Measurements from ENCODE around the gene MAP1LC3B2. TPM values are rescaled to one million over a fixed set of nuclear protein-coding genes. Genes with fewer than 3 reads are reported as not detected.
A peak's percentile ranks its signal among the peaks of the same experiment; 100 is the strongest.

The MAP1LC3B2 gene
- total RNA-seq, 2 experiments from 2014 or later = 1.3 to 1.7 TPM

DNA sequence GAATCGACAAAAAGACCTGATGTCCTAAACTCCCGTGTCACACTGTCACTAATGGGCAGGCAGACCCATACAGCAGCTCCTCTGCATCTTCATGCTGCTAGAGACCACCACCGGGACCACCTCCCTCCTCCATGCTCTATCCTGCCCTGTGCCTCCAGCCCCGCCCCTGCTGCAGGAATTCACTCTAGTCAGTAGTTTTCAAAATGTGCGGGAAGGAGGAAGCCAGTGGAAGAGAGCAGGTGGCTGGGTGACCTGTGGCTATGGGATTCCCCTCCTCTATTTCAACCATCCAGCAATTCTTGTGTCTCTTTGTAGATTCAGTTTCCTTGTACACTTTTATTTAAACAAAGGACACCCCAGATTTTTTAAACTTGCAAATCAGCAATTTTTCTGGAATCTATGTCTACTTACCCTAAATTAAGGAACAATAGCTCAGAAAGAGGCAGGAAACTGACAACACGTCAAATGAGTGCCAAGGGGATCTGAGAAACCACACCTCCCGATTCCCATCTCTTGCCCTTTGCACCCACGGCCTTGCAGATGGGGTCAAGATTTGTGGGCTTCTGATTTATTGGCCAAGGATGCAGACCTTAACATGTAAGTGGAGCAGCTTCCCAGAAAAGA, 20.4 kb upstream of the MAP1LC3B2 start:
- CTCF ChIA-PET = interaction anchor here (1.3 kb wide), 1 partner anchor 20 kb away, joined by 4 read pairs; the partner anchor contains the start of gene MAP1LC3B2
- POLR2A ChIA-PET = interaction anchor here (0.5 to 2.9 kb wide), 2 partner anchors 9 to 20 kb away, joined by 3 to 11 read pairs; partner anchors contain the start of gene MAP1LC3B2
- H3K27me3 Mint-ChIP-seq (ENCODE audit: low read depth) = no peaks in the 10 kb centered on the region
- H3K4me3 Mint-ChIP-seq = no peak overlapping the region
- no peak for ATAC-seq
- no peaks in the 10 kb centered on the region for H3K9me3 Mint-ChIP-seq (ENCODE audit: insufficient read depth)
- peaks cover 28% of the 10 kb centered on the region for H3K4me1 Mint-ChIP-seq (ENCODE audit: low read depth)
- no peak for DNase-seq
- H3K27ac Mint-ChIP-seq = no peak overlapping the region
- H3K36me3 Mint-ChIP-seq (ENCODE audit: low read depth) = no peaks in the 10 kb centered on the region

- no peak overlapping the region for H3K4me3 Mint-ChIP-seq
- POLR2A ChIA-PET = interaction anchor here (0.5 to 2.9 kb wide), 2 partner anchors 20 to 452 kb away, joined by 3 to 11 read pairs; partner anchors contain the start of gene MAP1LC3B2
- H3K4me1 Mint-ChIP-seq (ENCODE audit: low read depth) = peaks cover 24% of the 10 kb centered on the region
- DNase-seq (no peak), ATAC-seq (no peak)
- no peaks in the 10 kb centered on the region for H3K27me3 Mint-ChIP-seq (ENCODE audit: low read depth)
- no peak overlapping the region for H3K27ac Mint-ChIP-seq
- CTCF ChIA-PET = no interaction called here
- H3K9me3 Mint-ChIP-seq (ENCODE audit: insufficient read depth) = no peaks in the 10 kb centered on the region
- no peaks in the 10 kb centered on the region for H3K36me3 Mint-ChIP-seq (ENCODE audit: low read depth)
These were observed 19.8 kb upstream of the MAP1LC3B2 start for GRCh38 chr12:116539361-116539771.

DNA sequence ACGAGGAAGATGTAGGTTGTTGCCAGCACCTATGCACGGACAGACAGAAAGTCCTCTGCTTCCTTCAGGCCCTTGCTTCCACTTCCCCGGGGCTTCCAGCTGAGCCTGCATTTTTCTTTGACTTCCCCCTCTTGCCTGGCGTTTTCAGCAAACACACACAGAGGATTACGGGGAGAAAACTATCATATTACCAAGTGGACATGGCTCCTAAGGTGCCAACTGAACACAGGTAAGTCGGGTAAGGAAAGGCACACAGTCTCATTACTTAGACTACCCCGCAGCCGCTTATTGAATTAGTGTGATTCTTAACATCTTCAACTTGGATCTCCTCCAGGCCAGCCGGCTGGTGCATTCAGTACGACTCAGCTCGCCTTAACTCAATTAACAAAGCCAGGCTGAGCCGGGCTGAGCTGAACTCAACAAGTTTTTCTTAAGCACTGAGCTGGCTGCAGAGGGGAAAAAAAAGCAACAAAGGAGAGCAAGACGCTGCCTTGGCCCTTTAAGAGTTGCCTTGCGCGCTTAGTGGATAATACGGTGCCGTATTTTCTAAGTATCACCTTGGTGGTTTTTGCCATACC, 19.2 kb upstream of the MAP1LC3B2 start:
- Mint-ChIP-seq H3K36me3 (ENCODE audit: low read depth) (no peaks in the 10 kb centered on the region), H3K27me3 (ENCODE audit: low read depth) (no peaks in the 10 kb centered on the region)
- CTCF ChIA-PET = no interaction called here

GRCh38 chr12:116540622-116541152, 18.5 kb upstream of the MAP1LC3B2 start:
- no peak overlapping the region for H3K27ac Mint-ChIP-seq
- ATAC-seq (no peak), DNase-seq (no peak)

More for the DNA sequence above, 19.2 kb upstream of the MAP1LC3B2 start:
- Mint-ChIP-seq H3K27ac (no peak overlapping the region), H3K9me3 (ENCODE audit: insufficient read depth) (no peaks in the 10 kb centered on the region), H3K4me1 (ENCODE audit: low read depth) (peaks cover 22% of the 10 kb centered on the region), H3K4me3 (no peak overlapping the region)
- no peak for DNase-seq
- POLR2A ChIA-PET = interaction anchor here (0.5 to 2.9 kb wide), 3 partner anchors 16 to 453 kb away, joined by 3 to 11 read pairs (median 3); partner anchors contain the start of gene MAP1LC3B2
- no peak for ATAC-seq

DNA sequence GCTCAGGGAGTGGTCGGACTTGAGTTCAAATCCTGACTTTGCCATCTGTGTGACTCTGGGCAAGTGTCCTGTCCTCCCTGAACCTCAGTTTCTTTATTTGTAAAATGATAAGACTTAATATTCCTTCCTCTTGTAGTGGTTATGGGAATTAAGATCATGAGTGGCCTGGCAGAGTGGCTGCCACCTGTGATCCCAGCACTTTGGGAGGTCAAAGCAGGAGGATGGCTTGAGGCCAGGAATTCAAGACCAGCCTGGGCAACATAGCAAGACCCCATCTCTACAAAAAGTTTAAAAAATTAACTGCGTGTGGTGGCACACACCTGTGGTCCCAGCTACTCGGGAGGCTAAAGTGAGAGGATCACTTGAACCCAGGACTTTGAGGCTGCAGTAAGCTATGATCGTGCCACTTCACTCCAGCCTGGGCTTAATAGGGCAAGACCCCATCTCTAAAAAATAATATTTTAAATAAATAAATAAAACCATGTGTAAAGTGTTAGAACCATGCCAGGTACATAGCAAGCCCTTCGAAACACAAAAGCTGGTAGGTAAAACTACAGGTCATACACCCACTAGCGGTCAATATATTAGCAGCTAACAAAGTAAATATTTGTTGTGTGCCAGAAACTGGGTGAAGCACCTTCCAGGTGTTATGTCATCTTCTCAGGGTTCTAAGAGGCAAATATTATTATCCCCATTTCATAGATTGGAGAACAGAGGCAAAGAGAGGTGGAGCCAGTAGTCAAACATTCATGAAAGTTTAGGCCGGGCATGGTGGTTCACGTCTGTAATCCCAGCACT, 17.4 kb upstream of the MAP1LC3B2 start:
- no peaks in the 10 kb centered on the region for H3K27me3 Mint-ChIP-seq (ENCODE audit: low read depth)
- no peak overlapping the region for H3K27ac Mint-ChIP-seq
- no peak overlapping the region for H3K4me3 Mint-ChIP-seq
- ChIA-PET CTCF (no interaction called here), POLR2A (no interaction called here)
- ATAC-seq = no peak
- no peak for DNase-seq
- H3K36me3 Mint-ChIP-seq (ENCODE audit: low read depth) = no peaks in the 10 kb centered on the region
- H3K9me3 Mint-ChIP-seq (ENCODE audit: insufficient read depth) = no peaks in the 10 kb centered on the region
- H3K4me1 Mint-ChIP-seq (ENCODE audit: low read depth) = peaks cover 20% of the 10 kb centered on the region

More at GRCh38 chr12:116540622-116541152, 18.5 kb upstream of the MAP1LC3B2 start:
- Mint-ChIP-seq H3K4me3 (no peak overlapping the region), H3K36me3 (ENCODE audit: low read depth) (no peaks in the 10 kb centered on the region), H3K27me3 (ENCODE audit: low read depth) (no peaks in the 10 kb centered on the region), H3K4me1 (ENCODE audit: low read depth) (peaks cover 22% of the 10 kb centered on the region), H3K9me3 (ENCODE audit: insufficient read depth) (no peaks in the 10 kb centered on the region)
- POLR2A ChIA-PET = no interaction called here
- CTCF ChIA-PET = no interaction called here

GRCh38 chr12:116542345-116542956, 16.7 kb upstream of the MAP1LC3B2 start:
- POLR2A ChIA-PET = no interaction called here
- Mint-ChIP-seq H3K4me1 (ENCODE audit: low read depth) (peaks cover 15% of the 10 kb centered on the region), H3K36me3 (ENCODE audit: low read depth) (no peaks in the 10 kb centered on the region), H3K4me3 (no peak overlapping the region), H3K27me3 (ENCODE audit: low read depth) (no peaks in the 10 kb centered on the region), H3K9me3 (ENCODE audit: insufficient read depth) (no peaks in the 10 kb centered on the region), H3K27ac (no peak overlapping the region)
- CTCF ChIA-PET = no interaction called here
- ATAC-seq = no peak
- no peak for DNase-seq

GRCh38 chr12:116544656-116545055, 14.5 kb upstream of the MAP1LC3B2 start:
- ChIA-PET CTCF (no interaction called here), POLR2A (no interaction called here)
- no peak overlapping the region for H3K27ac Mint-ChIP-seq

GRCh38 chr12:116545144-116545543, 14.0 kb upstream of the MAP1LC3B2 start:
- H3K9me3 Mint-ChIP-seq (ENCODE audit: insufficient read depth) = no peaks in the 10 kb centered on the region
- H3K27ac Mint-ChIP-seq = no peak overlapping the region
- peaks cover 7% of the 10 kb centered on the region for H3K27me3 Mint-ChIP-seq (ENCODE audit: low read depth)
- no peak for DNase-seq
- ChIA-PET POLR2A (no interaction called here), CTCF (no interaction called here)
- no peaks in the 10 kb centered on the region for H3K36me3 Mint-ChIP-seq (ENCODE audit: low read depth)
- H3K4me3 Mint-ChIP-seq = no peak overlapping the region
- no peak for ATAC-seq
- peaks cover 10% of the 10 kb centered on the region for H3K4me1 Mint-ChIP-seq (ENCODE audit: low read depth)

More at GRCh38 chr12:116544656-116545055, 14.5 kb upstream of the MAP1LC3B2 start:
- ATAC-seq (no peak), DNase-seq (no peak)
- Mint-ChIP-seq H3K4me3 (no peak overlapping the region), H3K9me3 (ENCODE audit: insufficient read depth) (no peaks in the 10 kb centered on the region), H3K36me3 (ENCODE audit: low read depth) (no peaks in the 10 kb centered on the region), H3K27me3 (ENCODE audit: low read depth) (peaks cover 7% of the 10 kb centered on the region), H3K4me1 (ENCODE audit: low read depth) (peaks cover 10% of the 10 kb centered on the region)

DNA sequence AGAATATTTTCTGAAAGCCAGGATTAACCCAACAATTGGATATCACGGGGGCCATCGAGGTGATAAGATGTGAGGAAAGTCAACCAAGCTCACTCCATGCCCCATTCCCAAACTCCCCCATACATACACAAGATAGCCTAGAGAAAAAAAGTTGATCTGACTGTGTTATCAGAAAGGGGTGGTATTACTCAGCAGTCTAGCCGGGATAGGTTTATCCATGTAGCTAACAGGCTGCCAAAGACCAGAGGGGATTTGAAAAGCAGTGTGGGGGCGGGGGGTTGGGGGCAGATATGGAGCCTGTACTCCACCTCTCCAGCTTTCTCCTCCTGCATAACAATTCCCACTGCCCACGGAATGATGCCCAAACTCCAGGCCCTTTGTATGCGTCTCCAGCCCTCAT, 13.2 kb upstream of the MAP1LC3B2 start:
- no peaks in the 10 kb centered on the region for H3K36me3 Mint-ChIP-seq (ENCODE audit: low read depth)
- ATAC-seq (no peak), DNase-seq (no peak)
- H3K9me3 Mint-ChIP-seq (ENCODE audit: insufficient read depth) = no peaks in the 10 kb centered on the region
- peaks cover 10% of the 10 kb centered on the region for H3K4me1 Mint-ChIP-seq (ENCODE audit: low read depth)
- H3K4me3 Mint-ChIP-seq = no peak overlapping the region
- ChIA-PET POLR2A (interaction anchor here (1.2 kb wide), 1 partner anchor 13 kb away, joined by 3 read pairs; the partner anchor contains the start of gene MAP1LC3B2), CTCF (no interaction called here)
- peaks cover 7% of the 10 kb centered on the region for H3K27me3 Mint-ChIP-seq (ENCODE audit: low read depth)
- no peak overlapping the region for H3K27ac Mint-ChIP-seq

GRCh38 chr12:116547955-116548501, 11.2 kb upstream of the MAP1LC3B2 start:
- no peaks in the 10 kb centered on the region for H3K9me3 Mint-ChIP-seq (ENCODE audit: insufficient read depth)
- ChIA-PET CTCF (interaction anchor here (1.2 kb wide), 1 partner anchor 9 kb away, joined by 3 read pairs; no protein-coding TSS in a partner anchor), POLR2A (interaction anchor here (0.9 kb wide), 1 partner anchor 11 kb away, joined by 5 read pairs; the partner anchor contains the start of gene MAP1LC3B2)

GRCh38 chr12:116549993-116550392, 9.2 kb upstream of the MAP1LC3B2 start:
- CTCF ChIA-PET = interaction anchor here (1.7 kb wide), 1 partner anchor 8 kb away, joined by 6 read pairs; the partner anchor contains the start of gene MAP1LC3B2
- Mint-ChIP-seq H3K9me3 (ENCODE audit: insufficient read depth) (no peaks in the 10 kb centered on the region), H3K27me3 (ENCODE audit: low read depth) (peaks cover 7% of the 10 kb centered on the region), H3K4me1 (ENCODE audit: low read depth) (peaks cover 10% of the 10 kb centered on the region), H3K4me3 (no peak overlapping the region), H3K27ac (no peak overlapping the region), H3K36me3 (ENCODE audit: low read depth) (no peaks in the 10 kb centered on the region)
- POLR2A ChIA-PET = no interaction called here
- DNase-seq (no peak), ATAC-seq (no peak)

More at GRCh38 chr12:116547955-116548501, 11.2 kb upstream of the MAP1LC3B2 start:
- ATAC-seq = peak; percentile 49
- H3K27me3 Mint-ChIP-seq (ENCODE audit: low read depth) = peaks cover 7% of the 10 kb centered on the region
- H3K27ac Mint-ChIP-seq = no peak overlapping the region
- H3K36me3 Mint-ChIP-seq (ENCODE audit: low read depth) = no peaks in the 10 kb centered on the region
- H3K4me1 Mint-ChIP-seq (ENCODE audit: low read depth) = peaks cover 10% of the 10 kb centered on the region
- DNase-seq = peak; percentile 34
- H3K4me3 Mint-ChIP-seq = no peak overlapping the region

Data from activated CD8-positive, alpha-beta T cell treated with anti-CD3 and anti-CD28 coated beads, Interleukin-2, amount 10 ng/mL, durations not matched to agents 7 days and 5 days (primary cell).